Measurements from ENCODE around the gene CLCN6.

CLCN6 gene

GRCh38 chr1:11874624-11875023, 68.6 kb downstream of the CLCN6 start:
- no peak for DNase-seq

DNA sequence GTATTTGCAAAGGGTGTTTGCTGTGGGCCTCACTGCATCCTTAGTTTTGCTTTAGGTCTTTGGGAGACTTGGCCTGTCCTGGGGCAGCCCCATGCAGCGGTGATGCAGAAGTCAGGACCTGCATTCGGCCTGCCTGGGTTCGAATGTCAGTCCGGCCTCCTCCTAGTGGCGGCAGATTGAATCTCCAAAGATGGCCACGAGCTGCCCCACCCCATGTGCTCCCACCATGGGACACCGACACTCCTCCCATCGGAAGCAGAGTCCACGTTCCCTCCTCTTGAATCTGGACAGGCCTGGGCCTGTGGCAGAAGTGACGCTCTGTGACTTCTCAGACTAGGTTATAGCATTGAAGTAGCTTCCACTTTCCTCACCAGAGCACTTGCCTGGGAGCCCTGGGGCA, 69.1 kb downstream of the CLCN6 start:
- DNase-seq = no peak

DNA sequence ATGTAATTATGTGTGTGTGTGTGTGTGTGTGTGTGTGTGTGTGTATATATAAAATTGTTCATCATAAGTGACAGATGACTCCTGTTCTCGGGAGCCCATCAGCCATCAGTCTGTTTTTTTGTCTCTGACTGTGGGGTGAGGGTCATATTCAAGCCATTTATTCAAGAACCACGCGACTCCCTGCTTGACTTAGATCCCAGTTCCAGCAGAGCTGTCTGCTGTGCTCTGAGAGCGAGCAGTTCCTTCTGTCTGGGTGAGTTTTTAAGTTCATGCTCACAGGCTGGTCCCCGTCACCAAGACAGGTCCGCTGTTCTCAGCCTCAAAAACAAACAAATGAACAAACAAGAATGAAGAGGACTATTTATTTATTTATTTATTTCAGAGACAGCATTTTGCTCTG, 71.1 kb downstream of the CLCN6 start:
- DNase-seq = no peak

DNA sequence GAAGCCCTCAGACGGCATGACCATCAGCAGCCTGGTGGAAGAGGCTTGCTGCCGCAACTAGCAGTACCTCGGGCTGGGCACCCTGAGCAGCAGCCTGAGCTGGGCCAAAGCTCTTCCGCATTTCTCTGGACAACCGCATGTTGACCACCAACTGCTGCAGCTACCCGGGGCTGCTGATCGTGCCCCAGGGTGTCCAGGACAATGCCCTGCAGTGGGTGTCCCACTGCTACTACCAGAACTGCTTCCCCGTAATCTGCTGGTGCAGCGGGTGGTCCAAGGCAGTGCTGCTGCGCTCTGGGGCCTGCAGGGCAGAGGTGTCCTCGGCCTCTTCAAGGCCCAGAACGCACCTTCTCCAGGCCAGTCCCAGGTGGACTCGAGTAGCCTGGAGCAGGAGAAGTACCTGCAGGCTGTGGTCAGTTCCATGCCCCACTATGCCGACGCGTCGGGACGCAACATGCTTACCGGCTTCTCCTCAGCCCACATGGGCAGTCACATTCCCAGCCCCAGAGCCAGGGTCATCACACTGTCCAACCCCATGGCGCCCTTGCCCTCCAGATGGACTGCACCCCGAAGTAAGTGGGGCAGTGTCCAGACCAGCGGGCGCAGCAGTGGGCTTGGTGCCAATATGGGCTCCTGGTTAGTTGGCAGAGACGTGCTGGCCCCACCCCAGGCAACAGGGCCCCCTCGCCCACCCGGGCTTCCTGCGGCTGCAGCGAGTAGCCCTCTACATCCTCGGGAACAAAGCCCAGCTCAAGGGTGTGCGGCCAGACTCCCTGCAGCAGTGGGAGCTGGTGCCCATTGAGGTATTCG, 72.3 kb downstream of the CLCN6 start:
- DNase-seq = no peak

- no peak for DNase-seq
Measured at GRCh38 chr1:11878891-11879190, 72.8 kb downstream of the CLCN6 start.

- DNase-seq = no peak
Measured at GRCh38 chr1:11879311-11880180, 73.6 kb downstream of the CLCN6 start.

GRCh38 chr1:11880181-11880575, 74.2 kb downstream of the CLCN6 start:
- no peak for DNase-seq

GRCh38 chr1:11880911-11881748, 75.1 kb downstream of the CLCN6 start:
- peak in 25 of 58 donors; percentile 5 to 73 (median 31) for DNase-seq

GRCh38 chr1:11881749-11882441, 75.9 kb downstream of the CLCN6 start:
- DNase-seq = no peak

DNA sequence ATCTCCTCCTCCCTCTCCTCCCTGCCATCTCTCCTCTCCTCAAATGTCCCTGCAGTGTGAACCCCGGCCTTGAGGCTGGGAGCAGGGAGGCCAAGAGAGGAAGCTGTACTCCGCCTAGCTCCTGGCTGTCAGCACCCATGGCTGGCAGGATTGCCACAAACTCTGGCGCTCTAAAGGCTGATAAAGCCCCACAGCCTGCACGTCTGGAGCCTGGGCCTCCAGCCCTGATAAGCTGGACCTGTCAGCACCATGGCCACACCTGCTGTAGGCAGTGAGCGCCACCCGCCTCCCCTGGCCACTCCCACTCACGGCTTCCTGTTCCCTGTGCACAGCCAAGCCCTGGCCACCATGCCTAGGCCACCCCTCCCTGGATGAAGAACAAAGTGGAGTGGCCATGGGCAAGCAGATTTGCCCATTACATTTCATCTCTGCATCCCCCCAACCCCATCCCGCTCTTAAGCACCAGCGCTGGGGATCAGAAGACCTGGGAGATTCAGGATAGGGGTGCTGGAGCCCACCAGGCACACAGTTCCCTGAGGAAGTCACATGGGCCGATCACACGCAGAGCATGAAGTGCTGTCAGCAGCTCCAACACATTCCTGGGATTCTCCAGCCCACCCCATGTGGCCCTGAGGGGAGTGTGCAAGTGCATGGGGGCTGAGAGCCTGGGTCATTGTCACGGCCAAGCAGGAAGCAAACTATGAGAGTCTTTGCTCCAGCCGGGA, 77.0 kb downstream of the CLCN6 start:
- DNase-seq = no peak

DNA sequence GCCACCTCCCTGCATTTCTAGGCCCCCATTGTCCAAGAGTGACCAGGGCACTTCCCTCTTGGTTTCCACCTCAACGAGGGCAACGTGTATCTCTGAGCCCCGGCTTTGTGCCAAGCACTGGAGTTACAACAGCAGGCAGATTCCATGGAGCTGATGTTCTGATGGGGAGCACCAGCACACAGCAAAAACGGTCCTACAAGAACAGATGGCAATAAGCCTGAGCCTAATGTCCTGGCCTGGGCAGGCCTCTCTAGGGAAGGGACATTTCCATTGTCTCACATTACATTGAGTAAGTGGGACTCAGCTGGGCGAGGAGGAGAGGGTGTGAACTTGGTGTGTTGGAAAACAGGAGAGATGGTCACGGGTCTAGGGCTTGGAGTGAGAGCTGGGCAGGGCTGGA, 79.9 kb downstream of the CLCN6 start:
- DNase-seq = no peak

DNA sequence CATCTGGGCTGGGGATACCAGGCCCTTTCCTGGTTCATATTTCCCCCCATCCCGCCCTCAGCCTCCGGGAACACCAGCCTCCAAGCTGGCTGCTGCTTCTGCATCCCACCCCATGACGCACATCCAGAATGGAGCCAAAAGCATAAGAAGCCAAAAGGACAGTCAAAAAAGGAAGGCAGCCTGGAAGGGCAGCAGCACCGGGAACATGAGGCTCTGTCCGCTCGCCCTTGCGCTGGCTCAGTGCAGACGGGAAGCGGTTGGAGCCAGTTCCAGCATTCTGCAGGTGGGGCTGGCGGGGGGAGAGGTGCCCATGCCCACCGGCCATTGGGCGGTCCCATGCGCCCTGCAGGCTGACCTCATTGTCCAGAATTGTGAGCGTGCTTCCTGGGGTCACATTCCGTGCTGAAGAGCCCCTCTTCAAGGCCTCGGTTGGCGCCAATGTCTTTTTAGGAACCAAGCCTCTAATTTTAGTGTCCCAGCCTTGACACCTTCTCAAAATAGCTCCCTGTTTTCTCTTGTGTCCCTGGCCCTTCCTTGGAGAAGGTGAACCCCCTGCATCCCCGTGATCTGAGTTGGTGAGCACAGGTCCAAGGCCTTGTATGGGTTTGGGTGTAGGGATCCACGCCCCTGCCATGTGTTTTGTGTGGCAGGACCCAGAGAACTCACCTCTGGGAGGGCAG, 81.1 kb downstream of the CLCN6 start:
- no peak for DNase-seq

GRCh38 chr1:11887666-11888007, 81.6 kb downstream of the CLCN6 start:
- no peak for DNase-seq

DNA sequence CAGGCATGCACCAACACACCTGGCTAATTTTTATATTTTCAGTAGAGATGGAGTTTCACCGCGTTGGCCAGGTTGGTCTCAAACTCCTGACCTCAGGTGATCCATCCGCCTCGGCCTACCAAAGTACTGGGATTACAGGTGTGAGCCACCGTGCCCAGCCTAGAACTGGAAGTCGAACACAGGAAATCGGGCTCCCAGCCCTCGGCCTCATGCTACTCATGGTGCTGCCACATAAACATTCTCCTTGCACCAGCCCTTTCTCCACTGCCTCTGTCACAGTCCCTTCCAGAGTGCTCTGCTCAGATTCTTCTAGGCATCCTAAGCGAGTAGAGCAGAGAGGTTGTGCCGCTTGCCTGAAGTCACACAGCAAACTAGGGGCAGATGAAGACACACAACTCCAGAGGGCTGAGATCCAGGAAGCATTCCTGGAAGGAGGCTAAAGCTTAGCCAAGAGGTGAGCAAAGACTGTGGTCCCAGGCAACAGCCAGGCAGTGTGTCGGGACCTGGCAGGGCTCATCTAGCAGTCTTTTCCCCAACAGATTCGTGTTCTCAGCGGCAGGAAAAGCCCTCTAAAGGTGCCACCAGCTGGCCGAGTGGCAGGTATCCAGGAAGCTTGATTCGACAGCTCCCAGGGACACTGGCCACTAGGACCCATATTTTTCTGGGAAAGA, 82.3 kb downstream of the CLCN6 start:
- no peak for DNase-seq

- no peak for DNase-seq
Measured at GRCh38 chr1:11888877-11889208, 82.9 kb downstream of the CLCN6 start.

- no peak for DNase-seq
Measured at GRCh38 chr1:11891433-11892186, 85.6 kb downstream of the CLCN6 start.

All from anterior cingulate cortex (tissue), 58 donors.